ENCODE measurements around the gene GALNT9. TPM values are rescaled to one million over a fixed set of nuclear protein-coding genes. Genes with fewer than 3 reads are reported as not detected.

Gene GALNT9
- total RNA-seq, 1 donor from 2014 or later: 2.1 TPM

- Histone ChIP-seq H3K4me1 (ENCODE audit: insufficient read depth, low read length) (no peaks in the 10 kb centered on the region), H3K9me3 (ENCODE audit: insufficient read depth, low read depth, low read length) (peaks cover 13% of the 10 kb centered on the region), H2AFZ (ENCODE audit: low read depth, low read length) (no peak overlapping the region), H3K27ac (ENCODE audit: low read depth, low read length) (no peak overlapping the region), H3K9ac (ENCODE audit: low read length) (no peak overlapping the region), H3K79me2 (ENCODE audit: insufficient read depth, low read length) (no peaks in the 10 kb centered on the region), H4K20me1 (ENCODE audit: insufficient read depth, low read length) (no peaks in the 10 kb centered on the region), H3K36me3 (ENCODE audit: insufficient read depth, low read length) (no peaks in the 10 kb centered on the region), H3K27me3 (ENCODE audit: insufficient read depth, low read length) (no peaks in the 10 kb centered on the region), H3K4me2 (ENCODE audit: low read length) (no peak overlapping the region), H3K4me3 (ENCODE audit: insufficient read depth, low read depth, low read length) (no peak overlapping the region)
- Mint-ChIP-seq H3K36me3 (ENCODE audit: low read depth, unreplicated experiment) (peaks cover 4% of the 10 kb centered on the region), H3K4me1 (ENCODE audit: low read depth, unreplicated experiment) (no peaks in the 10 kb centered on the region), H3K4me3 (ENCODE audit: unreplicated experiment) (no peak overlapping the region), H3K9me3 (ENCODE audit: unreplicated experiment) (peaks cover 2% of the 10 kb centered on the region), H3K27me3 (ENCODE audit: low read depth, unreplicated experiment) (peaks cover 48% of the 10 kb centered on the region), H3K27ac (ENCODE audit: unreplicated experiment) (no peak overlapping the region)
- FAIRE-seq (no peak), DNase-seq (ENCODE audit: low read depth) (no peak)
- TF ChIP-seq EZH2 (IDR thresholded peaks at IDR 0.05; ENCODE audit: insufficient read depth, low read length) (no peak), CTCF (IDR thresholded peaks at IDR 0.05; ENCODE audit: insufficient read depth, low read depth, low read length) (no peak)
Observed at GRCh38 chr12:132291402-132292175, 37.8 kb downstream of the GALNT9 start.

- Mint-ChIP-seq H3K4me1 (ENCODE audit: low read depth, unreplicated experiment) (peaks cover 2% of the 10 kb centered on the region), H3K9me3 (ENCODE audit: unreplicated experiment) (no peaks in the 10 kb centered on the region), H3K27ac (ENCODE audit: unreplicated experiment) (no peak overlapping the region), H3K27me3 (ENCODE audit: low read depth, unreplicated experiment) (peaks cover 44% of the 10 kb centered on the region), H3K4me3 (ENCODE audit: unreplicated experiment) (no peak overlapping the region), H3K36me3 (ENCODE audit: low read depth, unreplicated experiment) (peaks cover 2% of the 10 kb centered on the region)
- H3K4me1 ChIP-seq (ENCODE audit: insufficient read depth, low read length): peaks cover 2% of the 10 kb centered on the region
- H3K4me3 ChIP-seq (ENCODE audit: insufficient read depth, low read depth, low read length): no peak overlapping the region
- H2AFZ ChIP-seq (ENCODE audit: low read depth, low read length): no peak overlapping the region
- H3K36me3 ChIP-seq (ENCODE audit: insufficient read depth, low read length): no peaks in the 10 kb centered on the region
- DNase-seq (ENCODE audit: low read depth) (no peak), FAIRE-seq (no peak)
- H3K79me2 ChIP-seq (ENCODE audit: insufficient read depth, low read length): no peaks in the 10 kb centered on the region
- H3K9me3 ChIP-seq (ENCODE audit: insufficient read depth, low read depth, low read length): peaks cover 13% of the 10 kb centered on the region
- no peak for TF ChIP-seq EZH2 (IDR thresholded peaks at IDR 0.05; ENCODE audit: insufficient read depth, low read length)
- no peak for TF ChIP-seq CTCF (IDR thresholded peaks at IDR 0.05; ENCODE audit: insufficient read depth, low read depth, low read length)
- H3K9ac ChIP-seq (ENCODE audit: low read length): no peak overlapping the region
- H3K27ac ChIP-seq (ENCODE audit: low read depth, low read length): no peak overlapping the region
- no peaks in the 10 kb centered on the region for H3K27me3 ChIP-seq (ENCODE audit: insufficient read depth, low read length)
- H4K20me1 ChIP-seq (ENCODE audit: insufficient read depth, low read length): no peaks in the 10 kb centered on the region
- H3K4me2 ChIP-seq (ENCODE audit: low read length): no peak overlapping the region
Observed at GRCh38 chr12:132290203-132290540, 39.2 kb downstream of the GALNT9 start.

All from astrocyte (in vitro differentiated cells and primary cell).